GM18519 (cell line): Measurements from ENCODE around the gene PRKG2.
"Not testable (repeated sequence)": the region's sequence is repeated elsewhere in the genome, so short reads cannot be mapped to it uniquely, and the experiment has no call there.

Experiments
- ATAC-seq: cut with Tn5 transposase; IDR thresholded peaks from one replicate; pipeline ENCODE4 v1.9.1; 2021; ENCODE audit warnings: mild to moderate bottlenecking, moderate library complexity; ENCODE audit not compliant: unreplicated experiment, low FRiP score

The PRKG2 gene, protein sequence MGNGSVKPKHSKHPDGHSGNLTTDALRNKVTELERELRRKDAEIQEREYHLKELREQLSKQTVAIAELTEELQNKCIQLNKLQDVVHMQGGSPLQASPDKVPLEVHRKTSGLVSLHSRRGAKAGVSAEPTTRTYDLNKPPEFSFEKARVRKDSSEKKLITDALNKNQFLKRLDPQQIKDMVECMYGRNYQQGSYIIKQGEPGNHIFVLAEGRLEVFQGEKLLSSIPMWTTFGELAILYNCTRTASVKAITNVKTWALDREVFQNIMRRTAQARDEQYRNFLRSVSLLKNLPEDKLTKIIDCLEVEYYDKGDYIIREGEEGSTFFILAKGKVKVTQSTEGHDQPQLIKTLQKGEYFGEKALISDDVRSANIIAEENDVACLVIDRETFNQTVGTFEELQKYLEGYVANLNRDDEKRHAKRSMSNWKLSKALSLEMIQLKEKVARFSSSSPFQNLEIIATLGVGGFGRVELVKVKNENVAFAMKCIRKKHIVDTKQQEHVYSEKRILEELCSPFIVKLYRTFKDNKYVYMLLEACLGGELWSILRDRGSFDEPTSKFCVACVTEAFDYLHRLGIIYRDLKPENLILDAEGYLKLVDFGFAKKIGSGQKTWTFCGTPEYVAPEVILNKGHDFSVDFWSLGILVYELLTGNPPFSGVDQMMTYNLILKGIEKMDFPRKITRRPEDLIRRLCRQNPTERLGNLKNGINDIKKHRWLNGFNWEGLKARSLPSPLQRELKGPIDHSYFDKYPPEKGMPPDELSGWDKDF

DNA sequence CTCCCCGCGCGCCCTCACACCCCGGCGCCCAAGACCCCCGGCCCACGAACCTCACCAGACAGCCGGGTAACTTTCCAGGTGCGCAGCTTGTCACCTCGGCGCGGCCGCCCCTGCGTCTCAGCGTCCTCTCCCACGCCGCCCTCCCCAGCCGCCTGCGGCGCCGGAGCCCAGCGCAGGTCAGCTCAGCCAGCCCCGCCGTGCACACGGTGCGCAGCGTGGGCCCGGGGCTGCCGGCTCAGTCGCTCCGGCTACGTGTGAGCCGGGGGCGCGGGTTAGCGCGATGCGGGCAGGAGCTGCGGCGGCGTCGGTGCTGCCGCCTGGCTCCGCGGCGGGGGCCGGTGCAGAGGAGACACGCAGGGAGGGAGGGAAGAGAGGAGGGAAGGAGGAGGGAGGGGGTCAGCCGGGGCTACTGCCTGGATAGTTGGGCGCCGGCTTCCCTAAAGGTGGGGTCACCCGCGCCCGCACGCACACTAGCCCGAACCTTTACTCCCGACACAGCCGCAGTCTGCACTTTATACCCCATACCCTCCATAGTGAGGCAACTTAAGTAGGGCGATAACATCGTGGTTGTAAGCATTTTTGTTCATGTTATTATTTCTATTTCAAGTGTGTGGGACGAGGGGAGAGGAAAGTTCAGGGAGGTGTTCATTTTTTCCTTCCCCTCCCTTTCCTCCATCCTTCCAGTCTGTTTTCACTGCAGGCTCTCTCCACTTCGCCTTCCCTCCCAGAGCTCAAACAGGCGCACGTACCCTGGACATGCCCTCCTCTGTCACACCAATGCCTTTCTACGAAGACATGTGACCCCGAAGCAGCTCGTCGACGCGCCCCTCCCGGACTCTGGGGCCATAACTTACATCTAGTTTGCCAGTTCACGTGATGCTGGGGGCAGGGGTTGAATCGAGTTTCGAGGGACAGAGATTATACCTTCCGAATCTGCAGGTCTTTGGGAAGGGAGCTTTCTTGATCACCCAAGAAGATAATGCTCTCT, at the start of gene PRKG2:
PRKG2 (minus strand) TSS at position 342 of the 988 bp plus-strand sequence. CDS start 10,175 bp downstream, outside the sequence.
- no peak for ATAC-seq

DNA sequence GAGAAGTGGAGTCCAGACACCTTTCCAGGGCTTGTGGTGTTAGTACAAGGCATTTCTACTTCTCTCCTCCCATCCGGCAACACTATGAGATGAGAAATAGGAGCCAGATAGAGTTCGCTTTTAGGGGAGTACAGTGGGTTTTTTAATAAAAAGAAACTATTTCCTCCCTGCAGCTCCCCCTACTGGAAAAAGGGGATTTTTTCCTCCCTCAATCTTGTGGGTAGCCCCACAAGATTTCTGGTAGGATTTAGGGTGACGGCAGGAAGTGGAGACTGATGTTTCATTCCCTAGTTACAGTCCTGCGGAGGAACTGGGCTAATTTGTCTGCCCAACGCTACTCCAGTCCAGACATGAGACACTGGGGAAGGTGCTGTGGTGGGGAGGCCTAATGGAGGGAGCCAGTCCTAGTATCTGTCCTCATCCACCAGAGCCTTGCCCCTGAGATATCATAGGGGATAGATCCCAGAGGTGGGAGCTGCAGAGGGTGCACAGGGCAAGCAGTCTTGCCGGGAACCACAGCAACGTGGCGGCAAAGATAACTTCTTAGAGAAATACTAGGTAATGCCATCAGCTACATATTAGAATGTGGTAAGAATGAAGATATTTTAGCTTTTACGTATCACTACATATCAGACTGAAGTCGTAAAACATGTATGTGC, 45.5 kb upstream of the PRKG2 start:
- ATAC-seq = no peak

DNA sequence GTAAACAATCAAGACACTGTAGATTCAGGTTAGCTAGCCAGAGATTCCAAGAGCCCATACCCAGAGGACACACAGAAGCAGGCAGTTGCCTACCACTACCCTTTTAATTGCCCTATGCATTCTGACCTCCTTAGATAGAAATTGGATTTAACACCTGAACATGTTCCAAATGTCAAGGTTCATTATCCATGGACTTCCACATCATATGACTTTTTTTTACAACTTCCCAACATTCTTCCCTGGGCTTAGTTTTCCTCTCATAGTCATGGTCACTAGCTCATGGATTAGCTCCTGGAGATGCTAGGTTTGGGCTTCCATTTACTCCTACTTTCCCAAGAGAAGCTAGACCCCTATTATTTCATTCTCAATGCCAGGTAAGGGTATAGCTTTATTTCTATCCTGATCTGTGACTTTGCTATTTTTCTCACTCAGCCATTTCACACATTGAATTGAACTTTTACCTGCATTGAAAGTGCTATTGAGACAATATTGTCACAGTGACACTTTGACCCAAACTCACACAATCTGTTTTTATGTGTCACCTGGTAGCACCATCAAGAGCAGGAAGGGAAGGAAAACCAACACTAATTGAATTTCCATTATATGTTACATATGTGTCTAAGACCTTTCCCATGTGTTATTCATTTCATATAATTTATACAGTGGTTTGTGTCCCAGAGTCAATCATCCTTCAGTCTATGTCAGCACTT, 44.0 kb upstream of the PRKG2 start:
- no peak for ATAC-seq

DNA sequence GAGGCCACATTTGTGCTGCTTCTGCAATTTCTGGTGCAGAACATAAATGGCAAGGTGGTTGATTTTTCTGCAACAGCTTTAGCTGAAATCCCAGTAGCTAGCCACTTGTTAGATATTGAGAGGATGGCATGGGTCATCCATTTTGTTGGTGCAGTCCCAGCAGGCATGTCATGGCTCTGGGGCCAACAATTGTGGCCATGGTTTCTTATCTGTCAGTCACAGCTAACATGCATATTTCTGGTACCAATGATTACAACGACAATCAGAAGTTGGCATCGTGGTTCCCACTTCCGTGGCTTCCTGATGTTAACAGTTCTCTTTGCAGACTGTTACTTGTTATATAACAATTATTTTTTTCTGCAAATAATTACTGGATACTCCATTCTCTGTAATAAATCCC, 42.8 kb upstream of the PRKG2 start:
- ATAC-seq = no peak

DNA sequence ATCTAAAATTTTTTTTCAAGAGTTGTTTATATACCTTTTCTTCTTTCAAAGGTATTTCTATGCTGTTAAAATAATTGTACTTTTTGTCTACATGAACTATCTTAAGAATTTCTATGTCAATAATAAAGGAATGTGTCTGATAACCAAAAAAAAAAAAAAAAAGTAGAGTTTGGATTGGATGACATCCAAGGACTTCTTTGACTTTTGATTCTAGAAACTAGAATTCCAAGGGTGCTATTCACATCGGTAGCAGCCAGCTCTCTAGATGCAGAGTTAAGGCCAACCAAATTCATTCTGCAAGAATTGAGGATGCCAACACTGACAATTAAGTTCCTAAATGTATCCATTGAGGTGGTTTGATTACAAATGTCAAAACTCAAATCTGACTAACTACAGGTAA, 42.0 kb upstream of the PRKG2 start:
- ATAC-seq = no peak

DNA sequence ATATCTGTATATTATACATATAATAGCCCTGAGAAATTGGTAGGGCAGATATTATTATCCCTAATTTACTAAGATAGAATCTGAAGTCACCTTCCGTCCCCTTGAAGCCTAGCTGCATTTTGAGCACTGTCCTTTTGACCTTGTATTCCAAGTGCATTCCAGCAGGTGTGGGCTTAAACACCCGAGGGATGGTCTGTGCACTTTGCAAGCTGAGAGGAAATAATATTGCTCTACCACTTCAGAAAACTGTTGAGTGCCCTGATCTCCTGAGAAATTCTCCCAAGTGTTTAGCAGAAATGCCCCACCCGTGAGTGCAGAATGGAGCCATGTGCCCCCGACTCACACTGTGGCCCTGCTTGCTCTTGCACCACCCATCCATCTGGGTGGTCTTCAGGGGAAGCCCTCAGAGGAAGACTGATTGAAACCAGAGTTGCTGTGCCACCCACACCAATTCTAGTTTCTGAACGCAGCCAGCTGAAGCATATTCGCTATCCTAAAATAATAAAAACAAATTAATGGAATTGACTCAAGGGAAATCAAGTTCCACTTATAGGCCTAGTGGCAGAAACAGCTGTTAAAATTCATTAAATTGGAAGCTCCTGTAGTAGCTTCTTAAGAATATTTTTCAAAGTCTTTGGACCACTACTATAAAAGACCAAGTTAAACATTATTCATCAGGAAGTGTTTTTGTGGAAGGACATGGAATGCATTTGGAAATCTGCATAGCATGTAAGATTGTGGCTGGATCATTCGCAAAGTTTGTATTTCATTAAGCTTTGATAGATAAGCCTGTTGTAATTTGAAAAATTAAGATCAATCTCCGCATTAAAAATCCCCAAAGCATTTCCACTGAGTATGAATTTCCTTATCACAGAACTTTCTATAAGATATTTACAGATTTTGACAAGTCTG, 41.3 kb upstream of the PRKG2 start:
- no peak for ATAC-seq

DNA sequence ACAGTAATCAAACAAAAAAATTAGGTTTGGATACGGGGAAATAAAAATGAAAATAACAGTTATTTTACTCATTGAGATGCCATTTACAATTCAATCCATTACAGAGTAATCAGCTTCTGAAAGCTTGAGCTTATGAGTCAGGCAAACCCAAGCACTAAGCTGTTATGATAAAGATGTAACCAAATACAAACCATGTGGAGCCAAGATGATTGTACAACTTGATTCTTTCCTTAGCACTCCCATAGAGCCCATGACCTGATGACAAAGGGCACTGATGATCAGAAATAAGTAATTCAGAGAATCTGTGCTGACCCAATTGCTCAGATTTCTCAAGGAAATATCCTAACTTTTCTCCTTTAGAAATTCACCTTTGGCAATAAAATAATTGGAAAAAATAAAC, 40.5 kb upstream of the PRKG2 start:
- ATAC-seq = no peak

DNA sequence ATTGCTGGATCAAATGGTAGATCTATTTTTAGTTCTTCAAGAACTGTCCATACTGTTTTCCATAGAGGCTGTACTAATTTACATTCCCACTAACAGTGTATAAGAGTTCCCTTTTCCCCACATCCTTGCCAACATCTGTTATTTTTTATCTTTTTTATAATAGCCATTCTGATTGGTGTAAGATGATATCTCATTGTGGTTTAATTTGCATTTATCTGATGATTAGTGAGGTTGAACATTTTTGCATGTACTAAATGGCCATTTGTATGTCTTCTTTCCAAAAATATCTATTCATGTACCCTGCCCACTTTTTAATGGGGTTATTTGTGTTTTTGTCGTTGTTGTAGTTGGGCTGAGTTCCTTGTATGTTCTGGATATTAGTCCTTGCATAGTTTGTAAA, 35.4 kb upstream of the PRKG2 start:
- ATAC-seq = no peak

DNA sequence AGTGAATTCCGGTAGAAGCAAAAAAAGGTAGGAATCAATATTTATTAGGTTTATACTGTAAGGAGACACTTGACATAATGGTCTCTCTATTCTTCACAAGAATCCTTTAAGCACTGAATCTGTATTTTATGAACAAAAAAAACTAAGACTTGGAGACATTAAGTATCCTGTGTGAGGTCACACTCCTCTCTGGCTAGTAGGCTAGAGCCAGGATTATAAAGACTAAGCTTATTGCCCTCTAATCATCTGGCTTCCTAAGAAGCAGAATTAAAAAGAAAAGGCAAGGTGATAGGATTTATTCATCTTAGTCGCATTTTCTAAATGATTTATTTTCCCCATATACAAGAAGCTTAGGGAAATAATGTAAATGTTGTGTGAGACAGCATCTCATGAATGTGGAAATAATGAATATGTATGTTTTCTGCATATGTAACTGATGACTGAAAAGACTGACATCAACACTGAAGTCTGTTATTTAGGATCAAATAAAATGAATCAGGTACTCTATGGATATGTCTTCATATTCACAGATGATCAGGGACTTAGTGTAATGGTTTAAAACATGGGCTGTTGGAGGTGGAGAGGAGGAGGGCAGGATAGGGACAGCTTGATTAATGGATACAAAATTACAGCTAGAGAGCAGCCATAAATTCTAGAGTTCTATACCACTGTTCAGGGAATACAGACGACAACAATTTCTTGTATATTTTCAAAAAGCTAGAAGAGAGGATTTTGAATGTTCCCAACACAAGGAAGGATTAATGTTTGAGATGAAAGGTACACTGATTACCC, 30.4 kb upstream of the PRKG2 start:
- no peak for ATAC-seq

DNA sequence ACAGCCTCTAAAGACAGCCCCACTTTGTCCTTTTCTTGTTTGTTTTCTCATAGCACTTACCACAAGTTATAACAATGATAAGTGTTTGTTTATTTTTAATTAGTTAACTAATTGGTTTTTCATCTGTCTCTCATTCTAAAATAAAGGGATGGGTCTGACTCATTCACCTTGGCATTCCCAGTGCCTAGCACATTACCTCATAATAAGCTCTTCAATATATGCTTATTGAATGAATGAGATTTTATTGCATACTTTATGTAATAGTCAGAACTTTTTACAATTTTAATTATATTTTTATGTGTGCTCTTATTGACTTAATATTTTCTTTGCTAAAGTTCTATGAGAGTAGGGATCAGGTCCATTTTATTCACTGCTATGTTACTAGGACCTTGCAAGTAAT, 22.8 kb upstream of the PRKG2 start:
- ATAC-seq = no peak

DNA sequence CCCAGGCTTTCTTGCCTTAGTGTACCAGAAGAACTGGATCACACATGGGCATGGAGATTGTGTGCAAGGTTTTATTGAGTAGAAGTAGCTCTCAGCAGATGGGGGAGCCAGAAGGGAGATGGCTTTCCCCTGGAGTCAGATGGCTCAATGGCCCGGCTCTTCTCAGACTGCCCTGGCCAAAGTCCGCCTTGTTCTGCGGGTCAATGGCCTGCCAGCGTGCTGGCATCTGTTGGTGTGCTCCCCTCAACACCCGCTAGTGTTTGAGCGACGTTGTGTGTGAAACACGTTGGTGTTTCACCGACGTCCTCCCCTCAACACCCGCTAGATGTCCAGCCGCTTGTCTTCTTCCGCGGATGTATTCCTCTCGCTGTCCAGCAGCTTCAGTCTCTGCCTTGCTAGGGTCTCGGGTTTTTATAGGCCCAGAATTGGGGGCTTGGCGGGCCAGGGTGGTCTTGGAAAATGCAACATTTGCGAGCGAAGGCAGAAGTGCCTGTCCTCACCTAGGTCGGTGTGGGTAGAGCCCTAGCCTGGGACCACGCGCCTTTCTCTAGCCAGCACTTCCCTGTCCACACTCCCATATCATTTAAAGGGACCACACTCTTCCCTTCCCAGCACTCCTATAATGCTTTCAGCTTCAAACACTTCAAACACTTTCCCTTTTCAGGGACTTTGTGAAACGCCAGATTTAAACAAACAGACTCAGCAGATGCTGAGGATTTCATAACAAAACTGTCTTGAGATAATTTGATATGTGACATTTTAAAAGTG, 21.1 kb upstream of the PRKG2 start:
- ATAC-seq = no peak

DNA sequence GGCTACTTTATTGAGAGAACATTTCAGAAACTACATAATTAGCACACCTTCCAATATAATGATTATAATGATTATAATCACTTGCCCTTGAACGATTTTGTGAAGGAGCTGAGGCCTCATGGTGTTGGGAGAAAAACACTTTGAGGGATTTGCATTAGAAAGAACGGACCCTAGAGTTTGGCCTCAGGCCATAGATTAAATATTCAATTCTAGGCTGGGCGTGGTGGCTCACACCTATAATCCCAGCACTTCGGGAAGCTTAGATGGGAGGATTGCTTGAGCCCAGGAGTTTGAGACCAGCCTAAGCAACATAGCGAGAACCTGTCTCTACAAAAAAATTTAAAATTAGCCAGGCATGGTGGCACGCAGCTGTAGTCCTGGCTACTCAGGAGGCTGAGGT, 12.9 kb upstream of the PRKG2 start:
- ATAC-seq = no peak

DNA sequence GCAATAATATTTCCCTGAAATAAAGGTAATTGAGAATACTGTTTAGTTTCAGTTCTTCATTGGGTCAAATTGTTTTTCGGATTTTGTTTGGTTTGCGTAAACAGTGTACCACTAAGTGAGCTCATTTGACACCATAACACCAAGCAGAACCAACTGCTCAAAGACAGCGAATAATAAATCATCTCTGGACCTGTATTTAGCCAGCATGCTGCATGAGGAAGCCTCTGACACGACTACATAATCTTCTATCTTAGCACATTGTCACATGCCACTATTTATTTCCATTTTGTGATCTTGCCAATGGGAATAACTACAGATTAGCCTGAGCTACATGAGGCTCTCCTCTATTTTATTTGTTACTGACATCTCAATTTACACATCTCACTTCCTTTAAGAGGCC, 12.1 kb upstream of the PRKG2 start:
- no peak for ATAC-seq

DNA sequence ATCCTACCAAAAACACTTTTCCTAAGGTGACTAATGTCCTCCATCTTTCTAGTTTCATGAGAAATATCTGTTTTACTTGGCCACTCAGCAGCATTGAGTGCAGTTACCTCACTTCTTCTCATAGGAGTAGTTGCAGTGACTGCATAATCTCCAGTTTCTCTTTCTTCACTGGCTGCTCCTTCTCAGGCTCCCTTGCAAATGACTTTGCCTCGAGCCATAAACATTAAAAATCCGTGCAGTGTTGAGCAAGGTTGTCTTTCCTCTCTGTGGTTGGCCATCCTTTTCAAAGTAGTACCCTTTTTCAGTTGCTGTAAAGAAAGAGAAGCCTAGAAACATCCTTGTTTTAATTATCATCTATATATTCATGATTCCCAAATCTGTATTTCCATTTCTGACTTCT, 10.2 kb upstream of the PRKG2 start:
- ATAC-seq = no peak

DNA sequence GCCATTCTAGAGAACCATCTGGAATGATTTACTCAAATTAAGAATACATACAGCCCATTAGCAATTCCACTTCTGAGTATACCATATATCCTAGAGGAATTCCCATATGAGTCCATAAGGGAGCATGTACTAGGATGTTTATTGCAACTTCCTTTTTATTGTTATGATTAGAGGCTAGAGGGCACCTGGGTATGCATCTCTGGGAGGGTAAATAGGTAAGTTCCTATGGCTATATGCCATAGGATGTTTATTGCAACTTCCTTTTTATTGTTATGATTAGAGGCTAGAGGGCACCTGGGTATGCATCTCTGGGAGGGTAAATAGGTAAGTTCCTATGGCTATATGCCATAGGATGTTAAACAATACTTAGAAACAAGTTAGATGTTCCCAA, 7.1 kb upstream of the PRKG2 start:
- not testable (repeated sequence) for ATAC-seq

DNA sequence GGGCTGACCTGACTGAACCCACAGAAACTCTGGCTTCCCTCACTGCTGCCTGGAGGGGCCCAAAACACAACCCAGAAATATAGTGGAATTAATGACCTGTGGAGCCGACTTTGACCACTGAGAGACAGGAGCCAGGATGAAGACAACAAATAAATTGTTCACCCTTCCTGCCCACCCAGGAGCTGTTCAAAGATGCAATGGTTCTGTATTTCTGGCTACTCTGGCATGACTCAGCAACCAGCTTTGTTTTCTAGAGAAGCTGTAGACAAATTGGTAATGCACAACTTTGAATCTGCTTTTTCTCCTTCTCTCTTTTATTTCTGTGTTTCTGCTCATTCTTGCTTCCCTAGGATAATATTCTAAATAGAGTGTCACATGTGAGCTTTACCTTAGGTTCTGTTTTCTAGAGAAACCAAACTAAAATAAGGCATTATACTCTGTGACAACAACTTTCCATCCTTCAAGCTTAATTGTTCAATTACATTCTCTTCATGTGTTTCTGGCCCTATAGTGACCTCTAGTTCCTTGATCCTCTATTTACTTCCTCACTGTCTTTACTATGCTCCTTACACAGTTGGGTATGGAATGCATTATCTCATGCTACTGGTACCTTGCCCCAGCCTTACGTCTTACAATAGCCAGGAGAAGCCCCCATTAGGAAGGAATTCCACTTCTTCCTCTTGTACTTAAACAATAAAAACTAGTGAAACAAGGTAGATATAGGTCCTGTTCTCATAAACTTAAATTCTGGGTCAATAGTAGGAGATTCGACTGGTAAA, 6.5 kb upstream of the PRKG2 start:
- ATAC-seq = no peak
